HT1080 (cell line): ENCODE measurements around the gene RALGDS. TPM values are rescaled to one million over a fixed set of nuclear protein-coding genes. Genes with fewer than 3 reads are reported as not detected.

ENCODE experiments used
- DNase-seq: peaks from one replicate; pipeline ENCODE4 v3.0.0-alpha.2; 2015; ENCODE audit warnings: low read depth
- small RNA-seq: library from RNA; depleted of rRNA; stranded (forward); fragments of <200 nt; gene quantifications from one replicate; pipeline ENCODE3, GENCODE V24; 2014
- total RNA-seq: library from RNA; depleted of rRNA; stranded (reverse); fragments of >200 nt; shearing (Covaris generic); gene quantifications from 2 replicates; pipeline ENCODE4 v1.2.3, GENCODE V29; 2014; rRNA removed

Gene RALGDS
- total RNA-seq, 1 experiment from 2014 or later = 23.4 TPM

- no peak for DNase-seq
Measured at GRCh38 chr9:133055788-133056420, 65.1 kb downstream of the RALGDS start.

- DNase-seq = no peak
Measured at GRCh38 chr9:133054966-133055365, 66.1 kb downstream of the RALGDS start.

GRCh38 chr9:133054194-133054890 lies 66.7 kb downstream of the RALGDS start:
- no peak for DNase-seq

GRCh38 chr9:133051966-133052539 lies 69.0 kb downstream of the RALGDS start:
- DNase-seq = no peak

GRCh38 chr9:133051281-133051900 lies 69.6 kb downstream of the RALGDS start:
- DNase-seq = no peak

GRCh38 chr9:133050781-133051180 lies 70.3 kb downstream of the RALGDS start:
- no peak for DNase-seq

- no peak for DNase-seq
Measured at GRCh38 chr9:133050142-133050541, 70.9 kb downstream of the RALGDS start.

- DNase-seq = no peak
Measured at GRCh38 chr9:133049043-133049442, 72.0 kb downstream of the RALGDS start.

GRCh38 chr9:133048595-133048994 lies 72.4 kb downstream of the RALGDS start:
- DNase-seq = no peak

Small RNA genes lying within 50 kb of the gene (small RNA-seq; reads per million reads assigned to genes)
- gene MIR6877 = not detected

Other genes with a start within 250 kb of the RALGDS start
- gene AK8, start 243.0 kb downstream of the RALGDS start, total RNA-seq = not detected in 2 replicates
- gene SPACA9, start 242.3 kb downstream of the RALGDS start, total RNA-seq = 2.6 and 5.5 TPM in 2 replicates
- 16.6 and 18.3 TPM in 2 replicates for gene TSC1, start 176.6 kb downstream of the RALGDS start, total RNA-seq
- not detected in 2 replicates for gene GFI1B, start 142.5 kb downstream of the RALGDS start, total RNA-seq
- 90.7 and 91.3 TPM in 2 replicates for gene GTF3C5, start 90.2 kb downstream of the RALGDS start, total RNA-seq
- gene CEL, start 59.3 kb downstream of the RALGDS start, total RNA-seq = 0.45 TPM in 1 of 2 replicates, not detected in the other
- gene GBGT1, start 42.7 kb upstream of the RALGDS start, total RNA-seq = 0.13 and 0.21 TPM in 2 replicates
- not detected in 2 replicates for gene OBP2B, start 88.0 kb upstream of the RALGDS start, total RNA-seq
- not detected in 2 replicates for gene ABO, start 154.0 kb upstream of the RALGDS start, total RNA-seq
- gene SURF6, start 214.9 kb upstream of the RALGDS start, total RNA-seq = 25.1 and 36.1 TPM in 2 replicates
- 26.4 and 33.4 TPM in 2 replicates for gene MED22, start 226.9 kb upstream of the RALGDS start, total RNA-seq
- gene RPL7A, start 227.0 kb upstream of the RALGDS start, total RNA-seq = 2,307 and 2,771 TPM in 2 replicates
- 35.3 and 40.9 TPM in 2 replicates for gene SURF1, start 235.2 kb upstream of the RALGDS start, total RNA-seq
- 92.7 and 110 TPM in 2 replicates for gene SURF2, start 235.3 kb upstream of the RALGDS start, total RNA-seq